ENCODE data around the gene RAD21L1. TPM values are rescaled to one million over a fixed set of nuclear protein-coding genes. Genes with fewer than 3 reads are reported as not detected.

The RAD21L1 gene
- polyA plus RNA-seq, 1 donor from 2014 or later = not detected

DNA sequence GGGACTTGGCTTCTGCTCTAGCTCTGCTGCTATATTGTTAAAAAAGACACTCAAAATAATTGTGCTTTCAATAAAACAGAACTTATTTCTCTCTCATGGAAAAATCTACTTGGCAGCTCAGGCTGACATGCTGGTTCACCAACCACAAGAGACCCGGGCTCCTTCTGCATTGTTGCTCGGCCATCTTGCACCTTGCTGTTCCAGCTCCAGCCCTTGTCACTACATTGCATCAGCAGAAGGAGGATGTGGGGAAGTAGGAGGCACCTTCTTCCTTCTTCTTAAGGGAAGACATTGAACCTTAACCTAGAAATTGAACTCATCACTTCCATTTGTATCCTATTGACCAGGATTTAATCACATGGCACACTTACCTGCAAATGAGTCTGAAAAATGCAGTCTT lies 29.2 kb upstream of the RAD21L1 start:
- Histone ChIP-seq H3K9me2 (ENCODE audit: insufficient read depth, low read length) (no peaks in the 10 kb centered on the region), H3K27me3 (ENCODE audit: insufficient read depth, low read depth, low read length) (no peaks in the 10 kb centered on the region), H3K36me3 (ENCODE audit: insufficient read depth, low read length) (no peaks in the 10 kb centered on the region), H3K4me3 (ENCODE audit: low read length) (no peak overlapping the region), H4K20me1 (ENCODE audit: insufficient read depth) (no peaks in the 10 kb centered on the region), H3K27ac (ENCODE audit: low read length) (no peak overlapping the region), H3K79me2 (replicated peaks; ENCODE audit: insufficient read depth, low read length) (no peaks in the 10 kb centered on the region), H3K4me2 (ENCODE audit: low read length) (no peak overlapping the region), H3F3A (ENCODE audit: insufficient read depth, low read length, poor library complexity, severe bottlenecking) (no peaks in the 10 kb centered on the region), H3K9ac (ENCODE audit: low read length) (no peak overlapping the region), H2AFZ (ENCODE audit: low read depth, low read length) (no peak overlapping the region), H3K9me3 (ENCODE audit: low read length) (no peaks in the 10 kb centered on the region)
- TF ChIP-seq MXI1 (conservative IDR thresholded peaks at IDR 0.05; ENCODE audit: poor library complexity, severe bottlenecking) (no peak), EP300 (conservative IDR thresholded peaks at IDR 0.05; ENCODE audit: poor library complexity, severe bottlenecking) (no peak), EZH2 (IDR thresholded peaks at IDR 0.05; ENCODE audit: borderline replicate concordance, insufficient read depth, low read length, poor library complexity, severe bottlenecking) (no peak)

DNA sequence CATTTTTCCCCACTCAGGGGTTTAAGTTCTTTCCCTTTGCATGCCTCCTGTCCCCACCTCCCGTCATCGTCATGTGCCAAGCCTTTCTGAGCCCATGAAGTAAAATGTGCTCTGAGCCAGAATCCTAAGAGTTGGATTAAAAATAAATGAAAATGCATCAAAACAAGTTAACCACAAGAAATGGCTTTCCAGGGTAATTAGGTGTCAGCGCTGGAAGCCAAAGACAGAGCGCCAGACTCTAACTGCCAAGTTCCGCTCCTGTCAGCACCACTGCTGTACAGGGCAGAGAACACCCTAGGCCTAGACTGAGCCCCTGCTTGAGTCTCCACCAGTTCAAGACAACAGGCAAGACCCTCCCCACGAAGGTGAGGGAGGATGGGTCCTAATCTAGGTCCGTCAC lies 28.0 kb upstream of the RAD21L1 start:
- Histone ChIP-seq H3K79me2 (replicated peaks; ENCODE audit: insufficient read depth, low read length) (no peaks in the 10 kb centered on the region), H3K9me2 (ENCODE audit: insufficient read depth, low read length) (no peaks in the 10 kb centered on the region), H3K27me3 (ENCODE audit: insufficient read depth, low read depth, low read length) (no peaks in the 10 kb centered on the region), H3K27ac (ENCODE audit: low read length) (no peak overlapping the region), H3K9me3 (ENCODE audit: low read length) (no peaks in the 10 kb centered on the region), H4K20me1 (ENCODE audit: insufficient read depth) (no peaks in the 10 kb centered on the region), H3K4me3 (ENCODE audit: low read length) (no peak overlapping the region), H3K9ac (ENCODE audit: low read length) (no peak overlapping the region), H3F3A (ENCODE audit: insufficient read depth, low read length, poor library complexity, severe bottlenecking) (no peaks in the 10 kb centered on the region), H2AFZ (ENCODE audit: low read depth, low read length) (no peak overlapping the region), H3K4me2 (ENCODE audit: low read length) (no peak overlapping the region), H3K36me3 (ENCODE audit: insufficient read depth, low read length) (no peaks in the 10 kb centered on the region)
- TF ChIP-seq POLR2AphosphoS5 (IDR thresholded peaks at IDR 0.05) (no peak), MXI1 (conservative IDR thresholded peaks at IDR 0.05; ENCODE audit: poor library complexity, severe bottlenecking) (no peak), SMC3 (conservative IDR thresholded peaks at IDR 0.05; ENCODE audit: poor library complexity) (no peak), TAF1 (IDR thresholded peaks at IDR 0.05; ENCODE audit: low read depth) (no peak), EZH2 (IDR thresholded peaks at IDR 0.05; ENCODE audit: borderline replicate concordance, insufficient read depth, low read length, poor library complexity, severe bottlenecking) (no peak), RAD21 (conservative IDR thresholded peaks at IDR 0.05) (no peak), EP300 (conservative IDR thresholded peaks at IDR 0.05; ENCODE audit: poor library complexity, severe bottlenecking) (no peak)
- TF ChIP-seq, protein P1, sequence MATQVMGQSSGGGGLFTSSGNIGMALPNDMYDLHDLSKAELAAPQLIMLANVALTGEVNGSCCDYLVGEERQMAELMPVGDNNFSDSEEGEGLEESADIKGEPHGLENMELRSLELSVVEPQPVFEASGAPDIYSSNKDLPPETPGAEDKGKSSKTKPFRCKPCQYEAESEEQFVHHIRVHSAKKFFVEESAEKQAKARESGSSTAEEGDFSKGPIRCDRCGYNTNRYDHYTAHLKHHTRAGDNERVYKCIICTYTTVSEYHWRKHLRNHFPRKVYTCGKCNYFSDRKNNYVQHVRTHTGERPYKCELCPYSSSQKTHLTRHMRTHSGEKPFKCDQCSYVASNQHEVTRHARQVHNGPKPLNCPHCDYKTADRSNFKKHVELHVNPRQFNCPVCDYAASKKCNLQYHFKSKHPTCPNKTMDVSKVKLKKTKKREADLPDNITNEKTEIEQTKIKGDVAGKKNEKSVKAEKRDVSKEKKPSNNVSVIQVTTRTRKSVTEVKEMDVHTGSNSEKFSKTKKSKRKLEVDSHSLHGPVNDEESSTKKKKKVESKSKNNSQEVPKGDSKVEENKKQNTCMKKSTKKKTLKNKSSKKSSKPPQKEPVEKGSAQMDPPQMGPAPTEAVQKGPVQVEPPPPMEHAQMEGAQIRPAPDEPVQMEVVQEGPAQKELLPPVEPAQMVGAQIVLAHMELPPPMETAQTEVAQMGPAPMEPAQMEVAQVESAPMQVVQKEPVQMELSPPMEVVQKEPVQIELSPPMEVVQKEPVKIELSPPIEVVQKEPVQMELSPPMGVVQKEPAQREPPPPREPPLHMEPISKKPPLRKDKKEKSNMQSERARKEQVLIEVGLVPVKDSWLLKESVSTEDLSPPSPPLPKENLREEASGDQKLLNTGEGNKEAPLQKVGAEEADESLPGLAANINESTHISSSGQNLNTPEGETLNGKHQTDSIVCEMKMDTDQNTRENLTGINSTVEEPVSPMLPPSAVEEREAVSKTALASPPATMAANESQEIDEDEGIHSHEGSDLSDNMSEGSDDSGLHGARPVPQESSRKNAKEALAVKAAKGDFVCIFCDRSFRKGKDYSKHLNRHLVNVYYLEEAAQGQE (IDR thresholded peaks at IDR 0.05; ENCODE audit: borderline replicate concordance) = no peak
- TF ChIP-seq, protein P2, sequence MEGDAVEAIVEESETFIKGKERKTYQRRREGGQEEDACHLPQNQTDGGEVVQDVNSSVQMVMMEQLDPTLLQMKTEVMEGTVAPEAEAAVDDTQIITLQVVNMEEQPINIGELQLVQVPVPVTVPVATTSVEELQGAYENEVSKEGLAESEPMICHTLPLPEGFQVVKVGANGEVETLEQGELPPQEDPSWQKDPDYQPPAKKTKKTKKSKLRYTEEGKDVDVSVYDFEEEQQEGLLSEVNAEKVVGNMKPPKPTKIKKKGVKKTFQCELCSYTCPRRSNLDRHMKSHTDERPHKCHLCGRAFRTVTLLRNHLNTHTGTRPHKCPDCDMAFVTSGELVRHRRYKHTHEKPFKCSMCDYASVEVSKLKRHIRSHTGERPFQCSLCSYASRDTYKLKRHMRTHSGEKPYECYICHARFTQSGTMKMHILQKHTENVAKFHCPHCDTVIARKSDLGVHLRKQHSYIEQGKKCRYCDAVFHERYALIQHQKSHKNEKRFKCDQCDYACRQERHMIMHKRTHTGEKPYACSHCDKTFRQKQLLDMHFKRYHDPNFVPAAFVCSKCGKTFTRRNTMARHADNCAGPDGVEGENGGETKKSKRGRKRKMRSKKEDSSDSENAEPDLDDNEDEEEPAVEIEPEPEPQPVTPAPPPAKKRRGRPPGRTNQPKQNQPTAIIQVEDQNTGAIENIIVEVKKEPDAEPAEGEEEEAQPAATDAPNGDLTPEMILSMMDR (IDR thresholded peaks at IDR 0.05; ENCODE audit: poor library complexity, severe bottlenecking) = no peak

All from neural cell (in vitro differentiated cells).